HG03432 (cell line): ENCODE data around the gene ZNF597.
"Not testable (repeated sequence)": the region's sequence is repeated elsewhere in the genome, so short reads cannot be mapped to it uniquely, and the experiment has no call there.

Experiments used
- ATAC-seq: cut with Tn5 transposase; IDR thresholded peaks from one replicate; pipeline ENCODE4 v1.9.1; 2021; ENCODE audit warnings: mild to moderate bottlenecking, moderate library complexity; ENCODE audit not compliant: unreplicated experiment

The ZNF597 gene

DNA sequence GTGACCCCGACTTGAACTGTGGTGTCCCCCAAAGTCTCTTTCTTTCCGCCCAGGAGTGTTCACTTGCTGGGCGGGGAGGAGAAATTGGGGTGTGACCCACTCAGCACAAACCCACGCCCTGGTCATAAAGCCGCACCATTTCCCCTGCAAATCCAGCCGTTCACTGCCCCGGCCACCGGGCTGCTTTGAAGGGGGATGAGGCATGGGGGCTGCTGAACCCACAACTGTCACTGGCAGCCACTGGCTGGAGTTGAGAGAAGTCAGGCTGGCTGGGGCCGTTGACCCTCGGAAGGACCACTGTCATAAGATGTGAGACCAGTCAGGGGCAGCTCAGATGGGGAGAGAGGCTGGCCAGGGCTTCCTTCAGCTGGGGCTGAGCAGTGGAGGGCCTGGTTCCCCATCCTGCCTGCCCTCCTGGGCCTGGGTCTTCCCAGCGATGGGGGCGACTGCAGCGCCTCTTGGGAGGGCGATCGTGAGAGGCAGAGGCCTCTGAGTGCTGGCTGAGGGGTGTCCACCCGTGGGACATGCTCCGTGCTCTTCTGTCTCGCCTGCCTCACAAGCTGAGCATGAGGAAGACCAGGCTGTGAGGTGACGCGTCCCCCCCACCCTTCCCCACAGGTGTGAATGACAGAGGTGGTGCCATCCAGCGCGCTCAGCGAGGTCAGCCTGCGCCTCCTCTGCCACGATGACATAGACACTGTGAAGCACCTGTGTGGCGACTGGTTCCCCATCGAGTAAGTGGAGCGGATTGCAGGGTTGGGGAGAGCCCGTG, 32.5 kb upstream of the ZNF597 start:
- ATAC-seq, result no peak

DNA sequence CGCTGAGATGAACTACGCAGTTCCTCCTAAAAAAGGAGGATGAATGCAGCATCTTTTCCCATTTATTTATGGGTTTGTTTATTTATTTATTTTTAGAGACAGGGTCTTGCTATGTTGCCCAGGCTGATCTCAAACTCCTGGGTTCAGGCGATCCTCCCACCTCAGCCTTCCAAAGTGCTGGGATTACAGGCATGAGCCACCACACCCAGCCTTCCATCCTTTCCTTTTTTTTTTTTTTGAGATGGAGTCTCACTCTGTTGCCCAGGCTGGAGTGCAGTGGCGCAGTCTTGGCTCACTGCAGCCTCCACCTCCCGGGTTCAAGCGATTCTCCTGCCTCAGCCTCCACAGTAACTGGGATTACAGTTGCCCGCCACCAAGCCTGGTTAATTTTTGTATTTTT, 31.6 kb upstream of the ZNF597 start:
- not testable (repeated sequence) for ATAC-seq

DNA sequence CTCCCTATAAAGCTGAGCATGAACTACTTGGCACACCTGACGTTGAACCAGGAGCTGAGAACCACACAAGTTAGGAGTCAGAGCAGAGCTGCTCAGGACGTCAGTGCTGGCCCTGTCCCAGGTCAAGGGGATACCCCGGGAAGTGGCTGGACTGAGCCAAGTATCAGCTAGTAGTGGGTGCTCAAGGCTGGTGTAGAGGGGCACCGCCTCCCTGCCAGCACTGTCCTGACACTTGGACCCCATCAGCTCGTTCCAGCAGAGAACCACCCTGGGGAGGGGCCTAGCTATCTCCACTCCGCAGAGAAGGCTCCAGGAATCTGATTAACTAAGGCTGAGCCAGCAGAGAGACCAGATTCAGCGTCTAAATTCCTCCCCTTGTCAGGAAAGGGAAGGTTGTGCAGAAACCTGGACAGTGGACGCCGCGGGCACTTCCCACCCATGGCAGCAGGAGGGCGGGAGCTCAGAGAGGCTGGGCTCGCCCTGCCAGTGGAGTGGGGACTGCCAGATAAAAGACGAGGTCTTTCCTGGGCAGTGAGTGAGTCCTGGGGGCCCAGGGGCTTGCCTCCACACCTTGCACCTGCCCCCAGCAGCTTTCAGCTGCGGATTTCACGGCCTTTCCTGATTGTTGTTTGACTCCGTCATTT, 31.0 kb upstream of the ZNF597 start:
- no peak for ATAC-seq

DNA sequence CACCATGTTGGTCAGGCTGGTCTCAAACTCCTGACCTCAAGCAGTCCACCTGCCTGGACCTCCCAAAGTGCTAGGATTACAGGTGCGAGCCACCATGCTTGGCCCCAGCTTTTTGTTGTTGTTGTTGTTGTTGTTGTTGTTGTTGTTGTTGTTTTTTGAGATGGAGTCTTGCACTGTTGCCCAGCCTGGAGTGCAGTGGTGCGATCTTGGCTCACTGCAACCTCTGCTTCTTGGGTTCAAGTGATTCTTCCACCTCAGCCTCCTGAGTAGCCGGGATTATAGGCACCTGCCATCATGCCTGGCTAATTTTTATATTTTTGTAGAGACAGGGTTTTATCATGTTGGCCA, 30.3 kb upstream of the ZNF597 start:
- ATAC-seq, result not testable (repeated sequence)

DNA sequence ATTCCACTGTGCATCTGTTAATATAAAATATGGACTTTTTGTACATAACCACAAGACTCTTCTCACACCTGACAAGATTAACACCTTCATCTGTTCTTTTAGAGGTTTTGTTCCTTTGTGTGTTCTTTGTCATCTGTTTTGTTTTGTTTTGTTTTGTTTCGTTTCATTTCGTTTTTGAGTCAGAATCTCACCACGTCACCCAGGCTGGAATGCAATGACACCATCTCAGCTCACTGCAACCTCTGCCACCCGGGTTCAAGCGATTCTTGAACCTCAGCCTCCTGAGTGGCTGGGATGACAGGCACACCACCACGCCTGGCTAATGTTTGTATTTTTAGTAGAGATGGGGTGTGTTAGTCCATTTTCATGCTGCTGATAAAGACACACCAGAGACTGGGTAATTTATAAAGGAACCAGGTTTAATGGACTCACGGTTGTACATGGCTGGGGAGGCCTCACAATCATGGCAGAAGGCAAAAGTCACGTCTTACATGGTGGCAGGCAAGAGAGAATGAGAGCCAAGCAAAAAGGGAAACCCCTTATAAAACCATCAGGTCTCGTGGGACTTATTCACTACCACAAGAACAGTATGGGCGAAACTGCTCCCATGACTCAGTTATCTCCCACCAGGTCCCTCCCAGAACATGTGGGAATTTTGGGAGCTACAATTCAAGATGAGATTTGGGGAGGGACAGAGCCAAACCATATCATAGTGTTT, 29.7 kb upstream of the ZNF597 start:
- ATAC-seq, result no peak

DNA sequence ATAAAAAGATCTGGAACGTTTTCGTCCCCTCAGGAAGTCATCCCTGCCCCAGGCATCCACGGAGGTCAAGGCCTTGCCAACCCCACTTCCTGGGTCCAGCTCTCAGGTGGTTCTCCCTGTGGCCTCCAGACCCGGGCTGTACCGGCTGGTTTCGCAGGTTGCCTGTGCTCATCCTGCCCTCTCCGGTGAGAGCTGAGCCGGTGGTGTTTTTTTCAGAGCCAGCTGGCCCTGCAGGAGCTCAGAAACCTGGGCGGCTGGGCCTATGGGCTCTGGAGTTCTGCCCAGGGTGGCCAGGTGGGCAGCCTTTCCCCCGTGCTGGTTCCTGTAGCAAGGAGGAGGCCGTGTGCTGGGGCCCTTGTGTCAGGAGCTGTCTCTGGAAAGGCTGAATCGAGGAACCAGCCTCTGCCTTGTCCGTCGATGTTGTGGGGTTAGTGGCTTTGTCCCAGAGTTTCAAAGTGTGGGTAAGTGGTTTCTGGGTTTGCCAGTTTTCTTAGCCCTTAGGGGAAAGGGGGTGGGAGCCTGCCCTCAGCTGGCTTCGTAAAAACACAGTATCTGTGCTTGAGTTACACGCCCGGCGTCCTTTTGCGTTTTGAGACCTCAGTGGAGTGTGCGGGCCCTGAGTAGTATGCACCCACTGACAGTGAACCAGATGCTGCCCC, 28.3 kb upstream of the ZNF597 start:
- ATAC-seq, result no peak

DNA sequence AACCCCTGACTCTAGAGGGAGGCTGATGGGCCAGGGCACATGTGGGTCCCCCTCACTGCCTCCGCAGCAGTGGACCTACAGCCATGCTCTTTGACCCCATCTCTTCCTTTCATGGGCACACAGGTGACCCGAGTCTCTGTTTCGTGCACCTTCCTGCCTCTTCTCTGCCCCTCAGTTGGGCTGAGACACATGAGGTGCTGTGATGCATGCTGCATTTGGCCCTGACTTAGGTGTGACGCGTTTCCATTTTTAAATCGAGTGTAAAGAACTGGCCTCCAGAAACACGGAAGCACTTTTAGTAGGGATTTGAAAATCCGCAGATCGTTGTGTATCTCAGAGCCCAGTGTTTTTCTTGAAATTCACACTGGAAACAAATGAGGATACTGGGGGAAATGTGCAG, 27.4 kb upstream of the ZNF597 start:
- ATAC-seq, result no peak

DNA sequence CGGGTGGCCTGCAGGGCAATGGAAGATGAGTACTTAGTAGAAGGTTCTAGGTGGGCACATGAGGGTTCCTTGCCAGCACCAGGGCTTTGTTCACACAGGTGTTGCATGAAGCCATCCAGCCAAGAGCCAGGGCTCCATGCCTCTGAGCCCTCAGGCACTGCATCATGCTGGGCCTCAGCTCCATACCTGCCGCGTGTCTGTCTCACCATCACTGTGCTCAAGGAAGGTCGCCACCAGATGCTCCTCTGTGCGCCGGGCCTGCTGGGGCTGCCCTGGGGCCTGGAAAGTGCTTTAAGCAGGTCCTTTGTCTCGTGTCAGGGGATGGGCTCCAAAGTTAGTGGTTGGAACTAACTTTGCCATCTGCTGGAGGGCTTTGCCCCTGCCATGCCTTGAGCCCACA, 26.4 kb upstream of the ZNF597 start:
- ATAC-seq, result no peak

DNA sequence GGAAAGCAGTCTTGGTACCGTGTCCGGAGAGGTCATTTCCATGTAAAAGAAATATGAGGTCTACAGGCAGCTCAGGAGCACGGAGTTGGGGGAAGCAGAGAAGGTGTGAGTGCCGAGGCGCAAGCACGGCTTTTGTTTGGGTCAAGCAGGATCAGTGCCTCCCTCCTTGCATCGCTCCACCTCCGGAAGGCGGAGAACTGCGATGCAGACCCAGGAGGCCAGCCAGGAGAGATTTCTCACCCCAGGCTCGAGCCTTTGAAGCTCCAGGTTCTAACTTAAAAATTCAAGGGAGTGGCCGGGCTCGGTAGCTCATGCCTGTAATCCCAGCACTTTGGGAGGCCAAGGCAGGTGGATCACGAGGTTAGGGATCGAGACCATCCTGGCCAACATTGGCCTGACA, 25.2 kb upstream of the ZNF597 start:
- ATAC-seq, result no peak

DNA sequence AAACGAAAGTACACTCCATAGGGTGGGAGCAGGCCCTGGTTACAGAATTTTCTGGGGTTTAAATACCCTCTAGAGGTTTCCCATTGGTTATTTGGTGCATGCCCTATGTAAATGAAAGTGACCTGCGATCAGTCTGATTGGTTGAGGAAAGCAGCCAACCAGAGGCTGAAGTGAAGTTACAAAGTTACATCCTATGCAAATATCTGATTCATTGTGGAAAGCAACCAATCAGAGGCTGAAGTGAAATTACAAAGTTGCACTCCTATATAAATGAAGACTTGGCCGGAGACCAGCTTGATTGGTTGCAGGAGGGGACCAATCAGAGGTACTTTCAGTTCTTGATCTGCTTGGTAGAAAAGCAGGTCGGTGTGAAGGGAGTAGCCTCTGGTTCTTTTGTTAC, 24.6 kb upstream of the ZNF597 start:
- no peak for ATAC-seq

DNA sequence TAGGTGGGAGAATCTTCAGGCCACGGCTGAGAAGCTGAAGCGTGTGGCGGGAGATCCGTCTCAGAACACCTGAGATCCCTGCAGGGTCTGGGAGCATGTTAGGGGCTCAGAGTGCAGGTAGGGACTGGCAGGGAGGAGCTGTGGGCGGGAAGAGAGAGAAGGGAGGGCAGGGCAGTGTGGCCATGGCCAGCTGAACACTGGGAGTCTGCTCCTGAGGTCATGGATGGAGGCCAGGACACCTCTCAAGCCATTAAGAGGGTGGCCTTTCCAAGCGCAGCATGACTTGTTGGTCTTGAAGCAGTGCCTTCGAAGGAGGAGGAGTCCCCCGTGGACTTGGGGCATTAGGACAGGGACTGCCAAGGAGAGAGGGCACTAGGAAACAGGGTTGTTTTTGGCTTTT, 23.9 kb upstream of the ZNF597 start:
- ATAC-seq, result no peak

DNA sequence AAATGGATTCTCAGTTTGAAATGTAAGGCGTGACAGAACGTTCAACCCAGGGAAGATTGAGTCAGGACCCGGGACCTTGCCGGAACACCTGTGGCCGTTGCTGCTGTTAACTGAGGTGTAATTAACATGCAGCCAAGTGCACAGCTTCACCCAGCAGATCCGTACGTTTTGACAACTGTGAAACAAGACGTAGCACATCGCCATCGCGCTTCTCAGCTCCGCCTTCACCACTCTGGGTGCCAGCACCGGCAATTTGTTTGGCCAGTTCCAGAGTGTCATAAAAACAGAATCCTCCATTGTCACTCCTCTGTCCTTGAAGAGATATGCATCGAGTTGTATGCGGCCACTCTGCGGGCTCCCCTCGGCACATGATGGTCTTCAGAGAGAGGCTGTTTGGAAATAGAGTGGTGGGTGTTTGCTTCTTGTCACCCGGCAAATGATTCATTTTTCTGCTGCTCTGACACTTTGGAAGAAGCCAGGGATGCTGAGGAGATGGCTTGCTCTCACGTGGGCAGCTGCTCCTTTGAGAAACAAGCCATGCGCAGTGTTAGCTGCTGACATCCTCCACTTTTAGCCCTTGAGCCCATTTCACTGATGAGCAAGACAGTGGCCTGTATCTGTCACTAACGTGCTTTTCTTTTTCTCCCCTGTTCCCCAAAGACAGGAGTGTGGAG, 22.7 kb upstream of the ZNF597 start:
- ATAC-seq, result no peak

DNA sequence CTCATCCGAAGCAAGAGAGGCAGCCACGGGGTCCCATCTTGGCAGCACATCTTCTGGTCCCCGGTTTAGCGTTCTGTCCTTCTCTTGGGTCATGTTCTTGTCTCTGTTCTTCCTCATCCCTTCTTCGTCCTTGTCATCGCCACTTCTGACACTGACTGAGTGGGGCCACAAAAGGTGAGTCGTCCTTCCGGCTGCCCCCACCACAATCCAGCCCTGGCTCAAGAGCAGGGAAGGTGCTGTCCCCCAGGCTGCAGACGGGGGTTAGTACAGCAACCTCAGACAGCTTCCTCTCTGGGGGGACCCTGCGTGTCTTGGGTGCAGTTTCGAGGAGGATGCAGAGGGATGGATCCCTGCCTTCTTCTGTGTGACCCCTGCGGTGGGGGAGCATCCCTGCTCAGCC, 22.0 kb upstream of the ZNF597 start:
- no peak for ATAC-seq

DNA sequence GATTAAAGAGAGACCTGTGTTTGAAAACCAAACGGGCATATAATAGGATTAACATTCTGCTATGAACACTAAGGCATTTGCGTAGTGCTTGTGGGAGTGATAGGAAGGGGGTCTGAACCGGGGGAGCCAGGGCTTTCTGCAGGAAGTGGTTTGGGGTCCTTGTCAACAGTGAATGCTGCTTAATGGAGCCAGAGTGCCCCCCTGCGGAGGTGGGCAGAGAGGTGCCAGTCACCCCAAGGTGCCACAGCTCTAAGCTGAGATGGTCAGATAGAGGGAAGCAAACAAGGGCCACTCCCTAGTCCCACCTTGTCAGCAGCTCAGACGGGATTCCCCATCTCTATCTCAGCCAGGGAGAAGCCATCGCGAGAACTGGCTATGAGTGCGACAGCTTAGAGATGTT, 17.8 kb upstream of the ZNF597 start:
- no peak for ATAC-seq

DNA sequence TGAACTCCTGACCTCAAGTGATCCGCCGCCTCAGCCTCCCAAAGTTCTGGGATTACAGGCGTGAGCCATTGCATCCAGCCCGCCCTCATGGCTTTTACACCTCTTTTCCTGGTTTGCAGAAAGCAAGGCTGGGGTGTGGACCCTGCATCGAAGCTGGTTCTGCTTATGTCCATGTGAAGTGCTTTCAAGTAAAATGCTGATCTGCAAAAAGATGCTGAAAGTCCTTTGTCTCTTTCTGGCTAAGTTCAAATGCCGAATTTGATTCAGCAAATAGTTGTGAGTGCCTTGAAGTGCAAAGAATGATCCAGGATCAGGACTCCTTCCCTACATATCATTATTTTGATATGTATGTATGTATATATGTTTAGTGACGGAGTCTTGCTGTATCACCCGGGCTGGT, 17.3 kb upstream of the ZNF597 start:
- ATAC-seq, result no peak

DNA sequence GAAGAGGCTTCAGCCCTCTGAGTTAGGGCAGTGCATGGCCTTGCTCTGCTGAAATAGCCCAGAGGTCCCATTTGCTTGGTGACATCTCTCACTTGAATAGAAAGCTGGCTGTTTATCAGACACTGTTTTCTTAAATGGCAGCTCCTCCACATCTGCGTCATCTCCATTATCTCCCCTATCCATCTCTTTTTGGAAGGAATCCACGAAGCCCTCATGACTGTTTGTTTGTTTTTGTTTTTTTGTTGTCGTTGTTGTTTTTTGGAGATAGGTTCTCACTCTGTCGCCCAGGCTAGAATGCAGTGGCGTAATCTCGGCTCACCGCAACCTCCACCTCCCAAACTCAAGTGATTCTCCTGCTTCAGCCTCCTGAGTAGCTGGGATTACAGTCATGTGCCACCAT, 16.8 kb upstream of the ZNF597 start:
- no peak for ATAC-seq

DNA sequence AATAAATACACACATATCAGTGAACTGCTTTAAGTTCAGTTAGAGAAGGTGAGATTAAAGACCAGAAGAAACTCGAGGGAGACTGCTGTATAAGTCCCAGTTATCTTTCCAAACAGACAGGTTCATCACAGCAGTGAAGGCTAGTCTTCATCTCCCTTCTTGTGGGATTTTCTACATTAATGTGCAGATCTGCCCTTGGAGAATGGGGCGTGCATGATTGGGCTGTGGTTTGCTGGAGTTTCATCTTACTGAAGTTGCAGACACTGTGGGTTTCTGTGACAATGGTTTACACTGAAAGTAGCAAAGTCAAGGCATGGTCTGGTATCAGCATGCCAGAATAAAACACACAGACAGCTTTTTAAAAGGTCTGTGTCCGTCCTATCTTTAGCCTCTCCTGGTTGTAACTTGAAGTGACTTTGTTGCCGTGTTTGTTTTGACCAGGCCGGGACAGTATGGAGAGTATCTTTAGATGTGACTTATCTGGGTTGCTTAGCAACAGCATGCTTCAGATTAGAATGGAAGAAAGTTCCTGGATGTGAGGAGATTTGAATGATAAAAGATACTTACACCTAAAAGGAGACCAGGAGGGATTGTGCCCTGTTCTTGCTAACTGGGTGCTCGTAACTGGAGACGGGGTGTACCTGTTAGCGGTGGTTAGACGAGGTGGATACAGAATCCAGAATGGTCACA, 16.2 kb upstream of the ZNF597 start:
- ATAC-seq, result no peak

DNA sequence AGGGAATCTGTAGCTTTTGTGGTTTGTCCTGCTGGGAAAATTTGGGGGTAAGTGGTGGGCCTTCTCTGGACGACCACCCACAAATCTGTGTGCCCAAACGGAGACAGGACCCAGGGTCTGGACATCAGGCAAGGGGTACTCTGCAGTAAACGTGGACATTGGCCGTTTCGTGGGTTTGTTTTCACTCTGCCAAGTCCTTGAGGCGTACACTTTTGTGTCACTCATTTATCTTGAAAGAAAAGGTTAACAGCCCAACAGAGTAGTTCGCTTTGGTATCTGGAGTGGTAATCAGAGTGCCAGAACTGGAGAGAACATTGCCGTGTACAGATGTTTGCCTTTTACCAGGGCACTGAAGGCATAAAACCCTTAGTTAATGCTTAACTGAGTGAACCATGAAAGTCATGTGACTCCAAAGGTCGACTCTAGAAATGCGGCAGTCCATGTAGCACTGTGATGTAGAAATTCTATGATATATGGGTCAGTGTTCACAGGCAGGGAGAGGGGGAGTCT, 15.6 kb upstream of the ZNF597 start:
- no peak for ATAC-seq

DNA sequence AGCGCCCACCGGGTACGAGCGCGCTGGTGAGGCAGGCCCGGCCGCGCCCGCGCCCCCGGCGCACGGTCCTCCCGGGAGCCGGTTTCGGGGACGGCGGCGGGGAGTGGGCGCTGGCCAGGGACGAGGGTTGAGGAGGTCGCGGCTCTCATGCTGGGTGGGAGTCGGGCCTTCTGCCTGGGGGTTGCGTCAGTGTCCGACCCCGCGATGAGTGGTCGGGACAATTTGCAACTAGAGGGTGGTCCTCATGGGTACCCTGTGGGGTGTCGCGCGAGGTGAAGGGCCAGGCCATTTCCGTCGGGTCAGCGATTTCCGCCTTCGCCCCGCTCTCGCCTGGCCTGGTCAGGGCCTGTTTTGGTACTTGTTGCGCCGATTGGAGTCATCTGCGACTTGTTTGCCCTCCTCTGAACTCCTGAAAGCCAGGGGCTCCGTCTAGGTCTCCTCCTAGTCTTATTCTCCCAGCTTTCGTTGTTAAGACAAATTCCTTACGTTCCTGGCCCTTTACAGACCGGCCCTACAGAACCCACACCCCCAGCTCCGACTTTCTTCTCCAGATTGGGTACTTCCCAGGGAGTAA, 15.1 kb upstream of the ZNF597 start:
- ATAC-seq, result peak; percentile 18
